ENCODE results near the gene BEGAIN.

Gene BEGAIN

GRCh38 chr14:100605706-100606686 is 18.8 kb upstream of the BEGAIN start:
- no peaks in the 10 kb centered on the region; the same call in 1 of the 2 replicates for H3K27me3 ChIP-seq (ENCODE audit: insufficient read depth, low read length)
- H3K4me3 ChIP-seq (ENCODE audit: low read length): no peak overlapping the region
- H3K27ac ChIP-seq (ENCODE audit: low read depth, low read length): no peak overlapping the region
- no peaks in the 10 kb centered on the region for H3K36me3 ChIP-seq (ENCODE audit: insufficient read depth, low read length)
- H3K9ac ChIP-seq (ENCODE audit: low read depth, low read length): no peak overlapping the region
- peaks cover 6% of the 10 kb centered on the region; the same call in 1 of the 2 replicates for H3K4me1 ChIP-seq (ENCODE audit: insufficient read depth, low read length)
- WGBS: 88% methylated on average over 29 of the region's 29 CpGs
- H3K9me3 ChIP-seq (ENCODE audit: insufficient read depth, low read depth, low read length): 0 out of 2 replicates have a peak, but pooled peaks cover 3% of the 10 kb centered on the region

GRCh38 chr14:100605230-100605629 is 18.0 kb upstream of the BEGAIN start:
- Histone ChIP-seq H3K4me1 (ENCODE audit: insufficient read depth, low read length) (peaks cover 6% of the 10 kb centered on the region; the same call in 1 of the 2 replicates), H3K9me3 (ENCODE audit: insufficient read depth, low read depth, low read length) (0 out of 2 replicates have a peak, but pooled peaks cover 3% of the 10 kb centered on the region), H3K27ac (ENCODE audit: low read depth, low read length) (no peak overlapping the region), H3K9ac (ENCODE audit: low read depth, low read length) (no peak overlapping the region), H3K36me3 (ENCODE audit: insufficient read depth, low read length) (no peaks in the 10 kb centered on the region), H3K27me3 (ENCODE audit: insufficient read depth, low read length) (no peaks in the 10 kb centered on the region; the same call in 1 of the 2 replicates), H3K4me3 (ENCODE audit: low read length) (no peak overlapping the region)
- 89% methylated on average over 4 of the region's 4 CpGs for WGBS

- Histone ChIP-seq H3K36me3 (ENCODE audit: insufficient read depth, low read length) (no peaks in the 10 kb centered on the region), H3K9ac (ENCODE audit: low read depth, low read length) (no peak overlapping the region), H3K9me3 (ENCODE audit: insufficient read depth, low read depth, low read length) (0 out of 2 replicates have a peak, but pooled peaks cover 3% of the 10 kb centered on the region), H3K4me1 (ENCODE audit: insufficient read depth, low read length) (peaks cover 6% of the 10 kb centered on the region; the same call in 1 of the 2 replicates), H3K4me3 (ENCODE audit: low read length) (no peak overlapping the region), H3K27me3 (ENCODE audit: insufficient read depth, low read length) (no peaks in the 10 kb centered on the region; the same call in 1 of the 2 replicates), H3K27ac (ENCODE audit: low read depth, low read length) (no peak overlapping the region)
- WGBS: 96% methylated on average over 24 of the region's 24 CpGs
Measured at GRCh38 chr14:100604709-100605108, 17.5 kb upstream of the BEGAIN start.

- Histone ChIP-seq H3K9ac (ENCODE audit: low read depth, low read length) (no peak overlapping the region), H3K27me3 (ENCODE audit: insufficient read depth, low read length) (no peaks in the 10 kb centered on the region; the same call in 1 of the 2 replicates), H3K9me3 (ENCODE audit: insufficient read depth, low read depth, low read length) (0 out of 2 replicates have a peak, but pooled peaks cover 3% of the 10 kb centered on the region), H3K36me3 (ENCODE audit: insufficient read depth, low read length) (no peaks in the 10 kb centered on the region), H3K4me3 (ENCODE audit: low read length) (no peak overlapping the region), H3K4me1 (ENCODE audit: insufficient read depth, low read length) (peaks cover 6% of the 10 kb centered on the region; the same call in 1 of the 2 replicates), H3K27ac (ENCODE audit: low read depth, low read length) (no peak overlapping the region)
- 91% methylated on average over 13 of the region's 13 CpGs for WGBS
Measured at GRCh38 chr14:100604121-100604501, 16.9 kb upstream of the BEGAIN start.

GRCh38 chr14:100603341-100604120 is 16.3 kb upstream of the BEGAIN start:
- Histone ChIP-seq H3K27me3 (ENCODE audit: insufficient read depth, low read length) (peaks cover 4% of the 10 kb centered on the region; the same call in 1 of the 2 replicates), H3K9me3 (ENCODE audit: insufficient read depth, low read depth, low read length) (0 out of 2 replicates have a peak, but pooled peaks cover 3% of the 10 kb centered on the region), H3K9ac (ENCODE audit: low read depth, low read length) (no peak overlapping the region), H3K4me3 (ENCODE audit: low read length) (no peak overlapping the region), H3K27ac (ENCODE audit: low read depth, low read length) (no peak overlapping the region), H3K4me1 (ENCODE audit: insufficient read depth, low read length) (peaks cover 6% of the 10 kb centered on the region; the same call in 1 of the 2 replicates), H3K36me3 (ENCODE audit: insufficient read depth, low read length) (no peaks in the 10 kb centered on the region)
- WGBS: 87% methylated on average over 17 of the region's 18 CpGs

GRCh38 chr14:100602621-100603230 is 15.5 kb upstream of the BEGAIN start:
- no peaks in the 10 kb centered on the region for H3K36me3 ChIP-seq (ENCODE audit: insufficient read depth, low read length)
- peaks cover 6% of the 10 kb centered on the region; the same call in 1 of the 2 replicates for H3K4me1 ChIP-seq (ENCODE audit: insufficient read depth, low read length)
- 0 out of 2 replicates have a peak, but pooled peaks cover 3% of the 10 kb centered on the region for H3K9me3 ChIP-seq (ENCODE audit: insufficient read depth, low read depth, low read length)
- no peak overlapping the region for H3K4me3 ChIP-seq (ENCODE audit: low read length)
- H3K27ac ChIP-seq (ENCODE audit: low read depth, low read length): no peak overlapping the region
- WGBS: 79% methylated on average over 7 of the region's 7 CpGs
- peaks cover 4% of the 10 kb centered on the region; the same call in 1 of the 2 replicates for H3K27me3 ChIP-seq (ENCODE audit: insufficient read depth, low read length)
- no peak overlapping the region for H3K9ac ChIP-seq (ENCODE audit: low read depth, low read length)

GRCh38 chr14:100601914-100602313 is 14.7 kb upstream of the BEGAIN start:
- Histone ChIP-seq H3K36me3 (ENCODE audit: insufficient read depth, low read length) (no peaks in the 10 kb centered on the region), H3K27ac (ENCODE audit: low read depth, low read length) (no peak overlapping the region), H3K27me3 (ENCODE audit: insufficient read depth, low read length) (peaks cover 4% of the 10 kb centered on the region; the same call in 1 of the 2 replicates), H3K4me1 (ENCODE audit: insufficient read depth, low read length) (peaks cover 6% of the 10 kb centered on the region; the same call in 1 of the 2 replicates), H3K9me3 (ENCODE audit: insufficient read depth, low read depth, low read length) (0 out of 2 replicates have a peak, but pooled peaks cover 3% of the 10 kb centered on the region), H3K4me3 (ENCODE audit: low read length) (no peak overlapping the region), H3K9ac (ENCODE audit: low read depth, low read length) (no peak overlapping the region)
- WGBS: 88% methylated on average over 4 of the region's 4 CpGs

- Histone ChIP-seq H3K4me3 (ENCODE audit: low read length) (no peak overlapping the region), H3K4me1 (ENCODE audit: insufficient read depth, low read length) (peaks cover 6% of the 10 kb centered on the region; the same call in 1 of the 2 replicates), H3K36me3 (ENCODE audit: insufficient read depth, low read length) (no peaks in the 10 kb centered on the region), H3K27me3 (ENCODE audit: insufficient read depth, low read length) (peaks cover 4% of the 10 kb centered on the region; the same call in 1 of the 2 replicates), H3K9ac (ENCODE audit: low read depth, low read length) (no peak overlapping the region), H3K9me3 (ENCODE audit: insufficient read depth, low read depth, low read length) (0 out of 2 replicates have a peak, but pooled peaks cover 3% of the 10 kb centered on the region), H3K27ac (ENCODE audit: low read depth, low read length) (no peak overlapping the region)
- 87% methylated on average over 2 of the region's 2 CpGs for WGBS
Measured at GRCh38 chr14:100601064-100601463, 13.8 kb upstream of the BEGAIN start.

- no peaks in the 10 kb centered on the region for H3K36me3 ChIP-seq (ENCODE audit: insufficient read depth, low read length)
- no peaks in the 10 kb centered on the region for H3K4me1 ChIP-seq (ENCODE audit: insufficient read depth, low read length)
- H3K27me3 ChIP-seq (ENCODE audit: insufficient read depth, low read length): peaks cover 8% of the 10 kb centered on the region
- H3K9me3 ChIP-seq (ENCODE audit: insufficient read depth, low read depth, low read length): 0 out of 2 replicates have a peak, but pooled peaks cover 3% of the 10 kb centered on the region
- H3K9ac ChIP-seq (ENCODE audit: low read depth, low read length): no peak overlapping the region
- H3K4me3 ChIP-seq (ENCODE audit: low read length): no peak overlapping the region
- WGBS: no CpG with 5 or more reads among the region's 2 CpGs
- no peak overlapping the region for H3K27ac ChIP-seq (ENCODE audit: low read depth, low read length)
Measured at GRCh38 chr14:100599981-100600380, 12.8 kb upstream of the BEGAIN start.

- no peaks in the 10 kb centered on the region for H3K4me1 ChIP-seq (ENCODE audit: insufficient read depth, low read length)
- WGBS: 91% methylated on average over 5 of the region's 5 CpGs
- peaks cover 11% of the 10 kb centered on the region for H3K27me3 ChIP-seq (ENCODE audit: insufficient read depth, low read length)
Measured at GRCh38 chr14:100594625-100594951, 7.4 kb upstream of the BEGAIN start.

More at GRCh38 chr14:100594625-100594951, 7.4 kb upstream of the BEGAIN start:
- Histone ChIP-seq H3K27ac (ENCODE audit: low read depth, low read length) (no peak overlapping the region), H3K9ac (ENCODE audit: low read depth, low read length) (no peak overlapping the region), H3K4me3 (ENCODE audit: low read length) (no peak overlapping the region), H3K9me3 (ENCODE audit: insufficient read depth, low read depth, low read length) (no peaks in the 10 kb centered on the region), H3K36me3 (ENCODE audit: insufficient read depth, low read length) (no peaks in the 10 kb centered on the region)

Measured in HUES64 (cell line).